GM21447 (cell line): ENCODE results near the gene HLA-DRB5.
"Not testable (repeated sequence)": the region's sequence is repeated elsewhere in the genome, so short reads cannot be mapped to it uniquely, and the experiment has no call there.

ENCODE experiments used
- ATAC-seq: cut with Tn5 transposase; IDR thresholded peaks from one replicate; pipeline ENCODE4 v1.9.1; 2021; ENCODE audit not compliant: unreplicated experiment

HLA-DRB5 gene

DNA sequence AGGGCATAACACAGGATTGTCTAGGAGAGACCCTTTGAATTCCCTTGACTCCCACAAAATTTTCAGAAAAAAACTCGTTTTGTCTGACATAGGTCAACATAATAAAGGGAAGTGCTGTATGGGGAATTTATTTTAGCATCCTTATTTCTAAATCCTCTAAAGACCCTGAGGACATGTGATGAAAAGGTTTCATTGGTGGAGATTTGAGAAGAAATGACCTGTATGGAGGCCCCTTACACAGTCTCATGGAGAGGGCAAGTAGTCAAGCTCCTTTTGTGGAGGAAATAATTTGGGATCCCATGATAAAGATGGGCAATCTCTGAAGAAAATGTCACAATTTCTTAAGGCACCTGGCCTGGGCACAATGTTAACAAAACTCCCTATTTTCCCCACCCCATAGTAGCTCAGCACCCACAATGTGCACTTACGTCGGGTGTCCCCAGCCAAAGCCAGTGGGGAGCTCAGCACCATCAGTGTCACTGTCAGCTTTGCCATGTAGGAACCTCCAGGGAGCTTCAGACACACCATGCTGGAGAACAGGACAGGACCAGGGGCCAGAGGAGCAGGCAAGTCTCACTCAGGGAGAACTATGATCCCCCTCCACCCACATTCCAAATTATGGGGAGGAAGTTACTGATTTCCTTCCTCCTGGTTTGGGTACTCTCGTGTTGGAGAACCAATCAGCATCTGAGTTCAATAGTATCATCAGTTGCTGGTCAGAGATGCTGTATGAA, at the start of gene HLA-DRB5:
Gene HLA-DRB5 (minus strand): TSS at position 591 of the 734 bp plus-strand sequence. CDS start 63 bp downstream, at position 528.
- ATAC-seq = peak; percentile 57

DNA sequence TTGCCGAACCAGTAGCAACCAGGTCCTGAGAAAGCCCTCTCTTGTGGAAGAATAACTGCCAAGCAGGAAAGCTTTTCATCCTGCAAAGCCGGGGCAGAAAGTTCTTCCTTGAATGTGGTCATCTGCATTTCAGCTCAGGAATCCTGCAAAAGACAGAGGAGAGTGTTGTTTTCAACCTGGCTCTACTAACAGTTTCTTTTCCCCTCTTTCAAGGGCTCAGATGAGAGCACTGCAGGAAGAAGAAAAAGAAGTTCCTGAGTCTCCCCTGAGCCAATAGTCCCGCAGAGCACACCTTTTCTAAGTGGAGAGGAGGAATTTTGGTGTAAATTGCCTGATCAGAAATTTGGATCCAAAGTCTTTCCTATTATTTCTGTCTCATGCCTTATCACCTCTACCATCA, 48.9 kb upstream of the HLA-DRB5 start:
- no peak for ATAC-seq

DNA sequence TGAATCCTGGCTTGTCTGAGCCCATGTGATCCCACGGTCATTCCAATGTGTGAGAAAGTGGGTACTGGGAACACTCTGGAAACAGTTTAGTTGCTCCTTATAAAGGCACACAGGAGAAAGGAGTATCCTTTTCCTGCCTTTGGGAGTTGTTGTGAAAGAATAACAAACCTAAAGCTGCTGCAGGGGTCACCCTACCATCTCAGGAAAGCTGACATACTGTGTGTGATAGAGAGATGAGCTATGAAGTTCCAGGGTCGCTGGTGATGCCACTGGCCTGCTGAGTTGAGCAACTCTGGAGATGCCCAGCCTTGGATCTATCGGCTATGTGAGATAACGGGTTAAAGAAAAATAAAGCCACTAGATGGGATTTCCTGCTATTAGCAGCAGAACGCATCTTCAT, 47.4 kb upstream of the HLA-DRB5 start:
- ATAC-seq = not testable (repeated sequence)

DNA sequence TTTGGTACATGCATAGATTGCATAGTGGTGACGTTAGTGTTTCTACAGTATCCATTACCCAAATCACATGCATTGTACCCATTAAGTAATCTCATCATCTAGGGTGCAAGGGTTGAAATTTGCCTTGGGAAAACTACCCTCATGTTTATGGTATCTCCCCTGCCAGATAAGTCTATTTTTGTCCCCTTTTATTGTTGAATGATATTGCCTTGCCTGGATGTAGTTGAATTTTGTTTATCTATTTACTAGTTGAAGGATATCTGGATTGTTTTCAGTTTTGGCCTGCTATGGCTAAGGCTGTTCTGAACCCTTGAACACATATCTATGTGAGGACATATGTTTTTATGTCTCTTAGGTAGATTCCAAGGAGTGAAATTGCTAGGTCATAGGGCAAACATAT, 46.2 kb upstream of the HLA-DRB5 start:
- no peak for ATAC-seq

DNA sequence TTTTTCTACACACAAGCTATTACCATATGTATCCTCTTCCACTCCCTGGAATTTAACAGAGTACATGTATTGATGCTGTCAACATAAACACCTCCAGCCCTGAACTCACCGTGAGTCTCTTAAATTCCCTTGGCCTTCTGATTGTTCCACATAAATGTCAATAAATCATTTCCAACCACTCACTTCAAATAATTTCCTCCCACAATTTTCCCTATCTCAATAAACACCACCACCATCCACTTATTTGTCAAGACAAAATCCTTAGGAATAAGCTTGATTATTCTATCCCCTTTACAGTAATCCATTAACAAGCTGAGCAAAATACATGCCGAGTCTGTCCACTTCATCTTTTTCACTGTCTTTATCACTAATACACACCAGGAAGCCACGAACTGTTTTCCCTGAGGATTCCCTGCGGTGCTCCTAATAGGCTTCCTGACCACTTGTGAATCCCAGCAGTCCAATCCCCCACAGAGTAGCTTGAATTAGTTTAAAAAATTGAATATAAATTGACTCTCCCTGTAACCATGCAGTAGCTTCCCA, 40.3 kb upstream of the HLA-DRB5 start:
- no peak for ATAC-seq

DNA sequence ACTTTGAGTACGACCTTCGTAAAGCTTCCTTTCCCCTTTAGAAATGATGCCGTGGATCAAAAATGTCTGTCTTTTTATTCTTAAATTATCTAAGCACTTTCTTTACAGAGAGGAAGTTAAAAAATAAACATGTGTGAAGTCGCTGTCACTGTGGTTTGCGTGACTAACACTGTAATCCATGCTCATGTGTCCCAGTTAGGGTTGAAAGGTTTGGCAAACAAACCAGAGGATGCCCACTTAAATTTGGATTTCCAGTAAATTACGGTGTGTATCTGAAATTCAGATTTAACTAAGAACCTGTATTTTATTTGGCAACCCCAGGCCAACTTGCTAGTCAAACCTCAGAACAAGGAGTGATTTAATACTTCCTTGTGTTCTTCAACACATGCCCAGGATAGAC, 38.5 kb upstream of the HLA-DRB5 start:
- ATAC-seq = no peak

DNA sequence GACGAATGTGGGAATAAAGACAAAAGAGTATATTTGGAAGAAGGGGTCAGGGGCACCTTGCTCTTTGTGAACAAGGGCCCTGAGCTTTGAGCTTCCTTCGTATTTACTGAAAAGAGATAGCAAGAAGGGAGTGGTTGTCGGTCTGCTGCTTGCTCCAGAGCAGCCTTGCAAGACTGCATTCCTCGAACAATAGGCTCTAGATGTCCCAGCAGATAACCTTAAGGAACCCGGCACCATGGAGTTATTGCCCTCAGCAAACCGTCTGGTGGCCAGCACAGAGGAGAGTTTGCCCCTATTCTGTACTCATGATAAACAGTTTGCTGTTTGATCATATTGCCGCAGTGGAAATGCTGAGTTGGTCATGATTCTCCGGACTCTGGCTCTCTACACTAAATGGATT, 36.9 kb upstream of the HLA-DRB5 start:
- no peak for ATAC-seq

DNA sequence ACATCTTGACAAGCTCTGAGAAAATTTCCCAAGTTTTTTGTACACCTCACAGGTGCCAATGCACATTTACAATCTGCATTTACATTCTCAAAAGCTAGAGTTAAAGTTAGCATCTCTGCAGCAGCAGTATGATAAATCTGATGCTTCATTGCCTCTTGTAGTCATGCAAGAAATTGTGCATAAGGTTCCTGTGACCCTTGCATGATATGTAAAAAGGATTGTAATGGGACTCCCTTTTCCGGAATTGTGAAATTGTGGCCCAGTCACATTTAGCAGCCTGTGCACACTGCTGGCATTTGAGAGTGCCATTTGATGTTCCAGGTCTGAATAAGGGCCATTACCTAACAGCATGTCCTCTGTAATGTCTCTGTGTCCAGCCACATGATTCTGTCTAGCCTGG, 35.4 kb upstream of the HLA-DRB5 start:
- ATAC-seq = no peak

DNA sequence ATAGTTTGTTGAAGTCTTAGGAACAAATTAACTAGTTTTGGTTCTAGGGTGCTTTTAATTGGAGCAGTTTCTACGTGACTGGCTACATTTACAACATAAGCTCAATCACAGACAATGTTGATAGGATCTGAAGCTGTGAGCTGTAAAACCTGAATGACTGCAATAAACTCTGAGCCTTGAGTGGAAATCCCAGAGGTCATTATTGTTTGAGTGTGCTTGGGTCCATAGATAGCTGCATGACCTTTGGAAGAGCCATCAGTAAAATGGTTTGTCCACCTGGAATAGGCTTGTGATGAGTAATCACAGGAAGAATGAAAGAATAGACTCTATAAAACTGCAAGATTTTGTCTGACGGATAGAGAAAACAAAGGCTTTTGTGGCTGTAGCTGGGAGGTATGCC, 32.9 kb upstream of the HLA-DRB5 start:
- no peak for ATAC-seq

DNA sequence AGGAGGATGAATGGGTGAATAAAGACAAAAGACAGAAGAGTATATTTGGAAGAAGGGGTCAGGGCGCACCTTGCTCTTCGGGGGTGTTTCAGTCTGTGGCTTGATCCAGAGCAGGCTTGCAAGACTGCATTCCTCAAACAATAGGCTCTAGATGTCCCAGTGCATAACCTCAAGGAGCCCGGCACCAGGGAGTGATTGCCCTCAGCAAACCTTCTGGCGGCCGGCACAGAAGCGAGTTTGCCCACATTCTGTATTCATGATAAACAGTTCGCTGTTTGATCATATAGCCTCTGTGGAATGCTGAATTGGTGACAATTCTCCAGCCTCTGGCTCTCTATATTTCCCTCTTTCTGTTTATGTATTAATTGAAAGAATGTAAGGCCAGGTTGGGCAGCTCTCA, 29.7 kb upstream of the HLA-DRB5 start:
- no peak for ATAC-seq

DNA sequence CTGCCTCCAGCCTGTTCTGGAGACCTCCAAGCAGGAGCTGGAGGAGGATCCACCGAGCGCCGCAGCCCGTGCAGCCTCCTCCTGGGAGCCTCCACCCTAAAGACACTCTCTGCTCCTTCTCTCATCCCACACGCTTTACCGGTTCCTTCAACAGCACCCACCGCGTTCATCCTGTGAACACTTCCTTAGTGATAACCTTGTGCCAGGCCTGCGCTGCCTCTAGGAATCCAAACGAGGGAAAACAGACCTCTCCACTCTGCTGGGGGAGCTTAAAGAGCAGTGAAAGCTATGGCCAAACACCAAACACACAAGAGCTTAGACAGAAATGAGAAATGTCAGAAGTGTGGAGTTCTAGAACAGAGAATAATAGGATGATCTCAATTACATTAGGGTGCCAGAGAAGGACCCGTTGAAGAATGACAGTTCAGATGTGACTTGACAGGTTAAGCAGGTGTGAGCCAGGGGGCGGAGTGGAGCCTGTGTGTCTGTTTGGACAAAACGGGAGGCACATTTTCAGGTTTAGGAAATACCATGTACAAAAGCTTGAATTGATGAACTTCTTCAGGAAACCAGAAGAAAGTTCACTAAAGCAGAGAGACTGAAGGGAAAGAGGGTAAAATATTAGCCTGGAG, 28.5 kb upstream of the HLA-DRB5 start:
- no peak for ATAC-seq

DNA sequence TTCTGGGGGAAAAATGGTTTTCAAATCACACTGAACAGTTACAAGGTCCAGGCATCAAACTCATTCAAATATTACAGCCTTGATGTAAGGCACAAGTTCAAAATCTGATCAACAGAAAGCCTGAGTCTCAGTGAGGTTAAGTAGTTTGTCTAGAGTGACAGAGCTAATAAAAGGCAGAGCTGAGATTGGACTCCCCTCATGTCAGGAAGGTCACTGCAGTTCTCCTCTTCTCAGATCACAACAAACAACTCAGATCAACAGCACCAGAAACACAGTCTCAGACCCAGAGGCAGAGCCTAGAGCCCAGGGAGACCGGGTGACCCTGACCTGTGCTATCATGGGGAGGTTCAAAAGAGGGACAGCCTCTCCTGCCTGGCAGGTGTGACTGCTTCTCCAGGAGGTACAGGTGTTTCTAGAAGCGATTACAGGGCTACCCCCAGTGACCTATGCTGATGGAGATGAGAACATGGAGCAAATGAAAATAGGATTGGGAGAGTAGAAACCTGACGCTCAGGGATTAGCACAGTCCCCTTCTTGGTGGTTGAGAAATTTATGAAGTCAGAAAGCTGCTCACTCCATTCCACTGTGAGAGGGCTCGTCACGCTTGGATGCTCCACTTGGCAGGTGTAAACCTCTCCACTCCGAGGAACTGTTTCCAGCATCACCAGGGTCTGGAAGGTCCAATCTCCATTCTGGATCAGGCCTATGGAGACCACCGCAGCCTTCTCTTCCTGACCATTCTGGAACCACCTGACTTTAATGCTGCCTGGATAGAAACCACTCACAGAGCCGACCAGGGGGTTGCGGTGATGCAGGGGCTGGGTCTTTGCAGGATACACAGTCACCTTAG, 24.3 kb upstream of the HLA-DRB5 start:
- ATAC-seq = no peak

DNA sequence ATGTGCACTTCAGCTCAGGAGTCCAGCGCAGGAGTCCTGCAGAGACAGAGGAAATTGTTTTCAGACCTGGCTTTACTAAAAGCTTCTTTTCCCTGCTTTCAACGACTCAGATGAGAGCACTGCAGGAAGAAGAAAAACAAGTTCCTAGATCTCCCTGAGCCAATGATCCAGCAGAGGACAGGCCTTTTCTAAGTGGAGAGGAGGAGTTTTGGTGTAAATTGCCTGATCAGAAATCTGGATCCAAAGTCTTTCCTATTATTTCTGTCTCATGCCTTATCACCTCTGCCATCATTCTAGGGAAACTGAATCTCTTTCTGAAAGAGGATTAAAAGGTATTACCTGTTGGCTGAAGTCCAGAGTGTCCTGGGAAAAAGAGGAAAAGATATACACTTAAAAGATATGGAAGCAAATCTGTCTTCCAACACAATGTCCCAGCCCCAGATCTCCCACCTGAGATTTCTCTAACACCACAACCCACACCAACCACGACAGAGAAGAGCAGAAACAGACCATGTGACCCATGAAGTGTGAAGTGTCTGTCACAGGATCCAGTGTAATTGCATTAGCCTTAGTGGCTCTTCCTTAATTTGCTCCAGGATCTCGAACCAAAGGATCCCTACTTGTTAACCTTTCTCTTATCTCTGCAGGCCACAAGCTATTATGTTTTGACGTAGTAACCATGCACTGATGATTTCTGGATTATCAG, 23.1 kb upstream of the HLA-DRB5 start:
- ATAC-seq = no peak

DNA sequence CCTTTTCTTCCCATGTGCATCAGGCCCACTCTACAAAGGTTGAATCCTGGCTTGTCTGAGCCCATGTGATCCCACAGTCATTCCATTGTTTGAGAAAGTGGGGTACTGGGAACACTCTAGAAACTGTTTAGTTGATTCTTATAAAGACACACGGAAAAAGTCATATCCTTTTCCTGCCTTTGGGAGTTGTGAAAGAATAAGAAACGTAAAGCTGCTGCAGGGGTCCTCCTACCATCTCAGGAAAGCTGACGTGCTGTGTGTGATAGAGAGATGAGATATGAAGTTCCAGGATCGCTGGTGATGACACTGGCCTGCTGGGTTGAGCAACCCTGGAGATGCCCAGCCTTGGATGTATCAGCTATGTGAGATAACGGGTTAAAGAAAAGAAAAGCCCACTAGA, 21.3 kb upstream of the HLA-DRB5 start:
- no peak for ATAC-seq

DNA sequence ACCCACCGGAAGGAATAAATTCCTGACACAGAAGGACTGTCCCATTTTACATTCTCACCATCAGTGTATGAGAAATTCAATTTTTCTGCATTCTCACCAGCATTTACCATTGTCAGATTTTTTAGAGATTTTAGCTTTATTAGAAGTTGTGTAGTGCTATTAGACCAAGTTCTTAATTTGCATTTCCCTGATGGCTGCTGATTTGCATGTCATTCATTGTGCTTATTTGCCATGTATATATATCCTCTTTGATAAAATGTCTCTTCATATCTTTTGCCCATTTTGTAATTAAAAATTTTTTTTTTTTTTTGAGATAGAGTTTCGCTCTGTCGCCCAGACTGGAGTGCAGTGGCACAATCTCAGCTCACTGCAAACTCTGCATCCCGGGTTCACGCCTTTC, 9.8 kb upstream of the HLA-DRB5 start:
- no peak for ATAC-seq

DNA sequence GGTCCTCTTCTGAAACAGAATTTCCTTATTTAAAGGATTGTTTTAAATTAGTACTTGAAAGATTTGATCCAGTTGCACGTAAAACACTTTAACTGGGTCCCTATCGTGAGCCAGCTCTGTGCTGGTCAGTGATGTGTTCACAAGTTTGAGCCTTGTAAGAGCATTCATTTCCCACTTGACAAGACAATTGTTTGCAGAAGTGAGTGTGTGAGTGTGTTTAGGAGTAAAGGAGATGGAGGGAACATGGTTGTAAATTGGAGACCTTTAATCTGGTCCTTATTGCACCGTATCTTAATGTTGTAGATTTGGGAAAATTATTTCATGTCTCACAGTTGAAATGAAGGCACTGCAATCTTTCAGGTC, 325 bp upstream of the HLA-DRB5 start:
- peak; percentile 22 for ATAC-seq

DNA sequence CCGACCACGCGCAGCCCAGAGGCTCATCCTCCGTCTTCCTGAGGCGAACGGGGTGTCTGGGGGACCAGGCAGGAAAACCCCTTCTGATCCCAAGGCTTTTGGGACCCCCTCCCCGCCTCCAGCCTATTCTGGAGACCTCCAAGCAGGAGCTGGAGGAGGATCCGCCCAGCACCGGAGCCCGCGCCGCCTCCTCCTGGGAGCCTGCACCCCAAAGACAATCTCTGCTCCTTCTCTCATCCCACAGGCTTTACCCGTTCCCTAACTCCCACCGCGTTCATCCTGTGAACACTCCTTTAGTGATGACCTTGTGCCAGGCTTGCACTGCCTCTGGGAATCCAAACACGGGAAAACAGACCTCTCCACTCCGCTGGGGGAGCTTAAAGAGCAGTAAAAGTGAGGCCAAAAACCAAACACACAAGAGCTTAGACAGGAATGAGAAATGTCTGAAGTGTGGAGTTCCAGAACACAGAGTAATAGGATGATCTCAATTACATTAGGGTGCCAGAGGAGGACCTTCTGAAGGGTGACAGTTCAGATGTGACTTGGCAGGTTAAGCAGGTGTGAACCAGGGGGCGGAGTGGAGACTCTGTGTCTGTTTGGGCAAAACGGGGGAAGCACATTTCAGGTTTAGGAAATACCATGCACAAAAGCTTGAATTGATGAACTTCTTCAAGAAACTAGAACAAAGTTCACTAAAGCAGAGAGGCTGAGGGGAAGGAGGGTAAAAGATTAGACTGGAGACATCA, 7.6 kb downstream of the HLA-DRB5 start:
- no peak for ATAC-seq

DNA sequence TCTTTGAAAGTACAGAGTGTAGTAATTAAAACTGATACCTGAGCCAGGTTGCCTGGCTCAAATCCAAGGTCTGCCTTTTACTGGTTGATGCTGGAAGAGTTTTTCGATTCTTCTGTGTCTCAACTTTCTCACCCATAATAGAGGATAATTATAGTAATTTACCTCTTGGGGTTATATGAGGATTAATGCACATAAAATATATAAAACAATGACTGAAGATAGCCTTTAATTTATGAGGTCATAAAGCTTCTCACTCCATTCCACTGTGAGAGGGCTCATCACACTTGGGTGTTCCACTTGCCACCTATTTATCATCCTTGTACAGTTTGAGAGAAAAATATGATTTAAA, 10.2 kb downstream of the HLA-DRB5 start:
- no peak for ATAC-seq

DNA sequence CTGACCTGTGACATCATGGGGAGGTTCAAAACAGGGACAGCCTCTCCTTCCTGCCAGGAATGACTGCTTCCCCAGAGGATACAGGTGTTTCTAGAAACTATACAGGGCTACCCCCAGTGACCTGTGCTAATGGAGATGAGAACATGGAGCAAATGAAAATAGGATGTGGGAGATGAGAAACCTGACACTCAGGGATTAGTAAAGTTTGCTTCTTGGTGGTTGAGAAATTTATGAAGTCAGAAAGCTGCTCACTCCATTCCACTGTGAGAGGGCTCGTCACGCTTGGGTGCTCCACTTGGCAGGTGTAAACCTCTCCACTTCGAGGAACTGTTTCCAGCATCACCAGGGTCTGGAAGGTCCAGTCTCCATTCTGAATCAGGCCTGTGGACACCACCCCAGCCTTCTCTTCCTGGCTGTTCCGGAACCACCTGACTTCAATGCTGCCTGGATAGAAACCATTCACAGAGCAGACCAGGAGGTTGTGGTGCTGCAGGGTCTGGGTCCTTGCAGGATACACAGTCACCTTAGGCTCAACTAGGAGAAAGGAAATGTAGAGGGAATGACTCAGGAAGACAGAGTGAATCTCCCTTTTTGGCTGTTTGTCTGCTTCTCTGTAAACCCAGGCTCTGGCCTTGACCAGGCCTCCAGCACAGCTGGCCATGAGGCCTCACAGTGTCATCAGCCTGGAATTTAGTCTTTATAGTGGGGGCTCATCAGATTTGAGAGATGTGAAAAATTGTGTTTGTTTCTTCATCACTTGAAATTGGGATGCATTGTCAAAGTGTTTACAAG, 10.8 kb downstream of the HLA-DRB5 start:
- no peak for ATAC-seq
